Transverse colon (tissue), 4 donors: Measurements from ENCODE around the gene HOXB5.

ENCODE experiments used
- CTCF ChIP-seq, 5 experiments: fragments of 200-600 bp in 3 of 5; fragments of 450-650 bp in 2 of 5; sonication (generic) in 3 of 5; IDR thresholded peaks; 1 replicate in 2 of 5; 2 replicates in 3 of 5; pipeline ENCODE4 v1.5.1; 2016 to 2017; ENCODE audit warnings: antibody characterized with exemption in 5 of 5, inconsistent platforms in 3 of 5, mild to moderate bottlenecking in 2 of 5, moderate library complexity in 1 of 5
- EP300 ChIP-seq: sonication (generic); formaldehyde crosslinking; IDR thresholded peaks from one replicate; pipeline ENCODE4 v1.6.1; 2017; ENCODE audit warnings: antibody characterized with exemption, low read depth
- POLR2A ChIP-seq: fragments of 450-650 bp; IDR thresholded peaks from one replicate; pipeline ENCODE4 v1.6.1; 2016; ENCODE audit warnings: antibody characterized with exemption, mild to moderate bottlenecking, moderate library complexity
- POLR2AphosphoS5 ChIP-seq, 3 donors: sonication (generic); formaldehyde crosslinking; IDR thresholded peaks; one replicate each; pipeline ENCODE4 v1.6.1; 2016; ENCODE audit warnings: antibody characterized with exemption in 3 of 3

DNA sequence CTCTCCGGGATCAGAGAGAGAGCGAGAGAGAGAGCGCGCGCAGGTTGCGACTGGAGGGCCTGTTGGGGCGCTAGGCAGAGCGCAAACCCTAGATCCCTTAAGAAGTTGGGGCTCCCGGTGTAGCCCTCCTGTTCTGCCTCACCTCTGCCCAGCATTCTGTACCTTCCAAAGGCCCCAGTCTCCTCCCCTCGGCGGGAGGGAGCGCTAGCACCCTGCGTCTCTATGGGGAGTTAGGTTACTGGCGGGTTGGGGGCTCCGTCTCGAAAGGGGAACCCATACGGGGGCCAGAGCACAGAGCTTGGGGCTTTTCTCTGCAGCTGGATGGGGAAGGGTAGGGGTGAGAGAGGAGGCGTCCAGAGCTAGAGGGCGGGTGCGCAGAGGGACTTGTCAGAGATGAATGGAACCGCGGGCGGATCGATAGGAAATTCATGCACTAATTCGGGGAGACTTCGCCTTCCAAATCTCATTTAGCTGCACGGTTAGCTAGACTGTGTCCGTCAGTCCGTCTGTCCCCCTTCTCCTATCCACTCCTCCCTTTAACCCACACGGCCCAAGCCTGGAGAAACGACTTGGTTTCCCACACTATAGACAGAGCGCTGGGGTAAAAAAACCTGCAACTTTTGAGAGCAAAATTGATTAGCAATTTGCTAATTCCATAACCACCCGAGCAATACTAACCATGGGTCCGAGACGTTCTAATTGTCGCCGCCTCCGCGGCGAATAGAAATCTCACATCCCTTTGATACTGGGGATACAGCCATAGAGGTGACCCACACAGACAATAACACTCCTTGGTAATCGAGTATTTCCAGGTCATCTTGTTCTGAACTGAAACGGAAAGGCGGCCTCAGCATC lies 14.7 kb downstream of the HOXB5 start:
- TF ChIP-seq POLR2A (no peak), CTCF (IDR thresholded peaks at IDR 0.05) (no peak), EP300 (no peak), POLR2AphosphoS5 (IDR thresholded peaks at IDR 0.05) (no peak)
